ENCODE measurements around the gene SAMMSON. TPM values are rescaled to one million over a fixed set of nuclear protein-coding genes. Genes with fewer than 3 reads are reported as not detected.

SAMMSON gene
- polyA plus RNA-seq, 1 donor (not counting 4 experiments of a cell fraction or from before 2014, with no cell fraction given) = not detected

DNA sequence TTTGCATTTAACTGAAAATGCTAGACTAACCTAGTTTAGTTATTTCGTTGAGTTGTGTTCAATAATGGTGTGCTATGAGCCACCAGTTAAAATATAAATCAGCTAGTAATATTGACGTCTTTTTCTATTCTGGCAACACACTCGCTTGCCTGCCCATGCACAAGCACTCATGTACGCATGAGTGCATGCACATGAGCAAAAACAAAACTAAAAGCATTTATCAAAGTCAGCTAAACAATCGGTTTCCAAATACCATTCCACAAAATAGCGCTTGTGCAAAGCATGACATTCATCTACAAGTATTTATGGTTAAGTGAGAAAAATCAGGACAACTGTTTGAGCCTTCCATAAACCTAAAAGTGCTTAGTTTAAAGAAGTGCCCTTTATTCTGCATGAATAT lies 13.1 kb upstream of the SAMMSON start:
- Histone ChIP-seq H3K4me2 (ENCODE audit: control insufficient read depth, extremely low read depth, insufficient read depth, low read depth, low read length) (no peak overlapping the region), H3K9ac (ENCODE audit: control insufficient read depth, extremely low read depth, insufficient read depth, low read length) (no peak overlapping the region)
- dilution Hi-C loops (cut with MboI; ENCODE audit: extremely low pct_ligation_motif_present, low sequenced_read_pairs) = no loop called here

DNA sequence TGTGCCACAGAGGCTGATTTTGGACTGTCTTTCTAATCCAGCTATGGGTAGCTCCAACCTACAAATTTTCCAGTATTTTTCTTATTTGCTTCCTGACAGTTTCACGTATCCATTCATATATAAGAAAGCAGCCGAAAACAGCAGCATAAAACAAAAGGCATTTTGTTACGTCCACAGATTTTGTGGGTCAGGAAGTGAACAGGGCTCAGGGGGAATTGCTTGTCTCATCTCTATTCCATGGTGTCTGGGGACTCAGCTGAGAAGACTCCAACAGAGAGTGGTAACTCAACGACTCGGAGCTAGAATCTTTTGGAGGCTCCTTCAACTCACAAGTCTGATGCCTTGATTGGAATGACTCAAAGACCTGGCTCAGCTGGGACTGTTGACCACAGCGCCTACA lies 11.7 kb upstream of the SAMMSON start:
- H3K9ac ChIP-seq (ENCODE audit: control insufficient read depth, extremely low read depth, insufficient read depth, low read length) = no peak overlapping the region
- dilution Hi-C loops (cut with MboI; ENCODE audit: extremely low pct_ligation_motif_present, low sequenced_read_pairs) = no loop called here
- H2AFZ ChIP-seq (ENCODE audit: control insufficient read depth, low read length) = no peak overlapping the region
- no peak overlapping the region for H3K4me3 ChIP-seq (ENCODE audit: control insufficient read depth in 2 of 3, extremely low read depth in 1 of 3, insufficient read depth in 2 of 3, low read depth in 1 of 3, low read length in 3 of 3)
- H3K36me3 ChIP-seq (ENCODE audit: control insufficient read depth in 2 of 2, extremely low read depth in 1 of 2, insufficient read depth in 2 of 2, low read length in 2 of 2) = no peaks in the 10 kb centered on the region
- H4K20me1 ChIP-seq (ENCODE audit: control insufficient read depth, extremely low read depth, insufficient read depth, low read length) = no peaks in the 10 kb centered on the region
- DNase-seq (ENCODE audit: low read depth, low spot score) (no peak), FAIRE-seq (no peak)
- no peak for TF ChIP-seq EZH2 (IDR thresholded peaks at IDR 0.05; ENCODE audit: low read length)
- TF ChIP-seq, protein P1, sequence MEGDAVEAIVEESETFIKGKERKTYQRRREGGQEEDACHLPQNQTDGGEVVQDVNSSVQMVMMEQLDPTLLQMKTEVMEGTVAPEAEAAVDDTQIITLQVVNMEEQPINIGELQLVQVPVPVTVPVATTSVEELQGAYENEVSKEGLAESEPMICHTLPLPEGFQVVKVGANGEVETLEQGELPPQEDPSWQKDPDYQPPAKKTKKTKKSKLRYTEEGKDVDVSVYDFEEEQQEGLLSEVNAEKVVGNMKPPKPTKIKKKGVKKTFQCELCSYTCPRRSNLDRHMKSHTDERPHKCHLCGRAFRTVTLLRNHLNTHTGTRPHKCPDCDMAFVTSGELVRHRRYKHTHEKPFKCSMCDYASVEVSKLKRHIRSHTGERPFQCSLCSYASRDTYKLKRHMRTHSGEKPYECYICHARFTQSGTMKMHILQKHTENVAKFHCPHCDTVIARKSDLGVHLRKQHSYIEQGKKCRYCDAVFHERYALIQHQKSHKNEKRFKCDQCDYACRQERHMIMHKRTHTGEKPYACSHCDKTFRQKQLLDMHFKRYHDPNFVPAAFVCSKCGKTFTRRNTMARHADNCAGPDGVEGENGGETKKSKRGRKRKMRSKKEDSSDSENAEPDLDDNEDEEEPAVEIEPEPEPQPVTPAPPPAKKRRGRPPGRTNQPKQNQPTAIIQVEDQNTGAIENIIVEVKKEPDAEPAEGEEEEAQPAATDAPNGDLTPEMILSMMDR (optimal IDR thresholded peaks at IDR 0.05 in 1 of 3, IDR thresholded peaks at IDR 0.05 in 1 of 3, conservative IDR thresholded peaks at IDR 0.05 in 1 of 3; ENCODE audit: extremely low read depth in 1 of 3, insufficient read depth in 2 of 3, low read length in 3 of 3) = no peak
- no peaks in the 10 kb centered on the region for H3K9me3 ChIP-seq (ENCODE audit: control insufficient read depth, low read depth, low read length)
- no peaks in the 10 kb centered on the region for H3K4me1 ChIP-seq (ENCODE audit: control insufficient read depth, extremely low read depth, insufficient read depth, low read length)
- no peaks in the 10 kb centered on the region for H3K27me3 ChIP-seq (ENCODE audit: control insufficient read depth, extremely low read depth, insufficient read depth, low read length)
- no peak overlapping the region for H3K27ac ChIP-seq (ENCODE audit: control insufficient read depth, insufficient read depth, low read length)
- no peaks in the 10 kb centered on the region for H3K9me1 ChIP-seq (ENCODE audit: control insufficient read depth, extremely low read depth, insufficient read depth, low read length)
- H3K4me2 ChIP-seq (ENCODE audit: control insufficient read depth, extremely low read depth, insufficient read depth, low read depth, low read length) = no peak overlapping the region
- no peaks in the 10 kb centered on the region for H3K79me2 ChIP-seq (ENCODE audit: control insufficient read depth, insufficient read depth, low read length)

More for the DNA sequence above, 13.1 kb upstream of the SAMMSON start:
- no peaks in the 10 kb centered on the region for H3K9me1 ChIP-seq (ENCODE audit: control insufficient read depth, extremely low read depth, insufficient read depth, low read length)
- H4K20me1 ChIP-seq (ENCODE audit: control insufficient read depth, extremely low read depth, insufficient read depth, low read length) = no peaks in the 10 kb centered on the region
- H3K4me3 ChIP-seq (ENCODE audit: control insufficient read depth in 2 of 3, extremely low read depth in 1 of 3, insufficient read depth in 2 of 3, low read depth in 1 of 3, low read length in 3 of 3) = no peak overlapping the region
- DNase-seq (ENCODE audit: low read depth, low spot score) (no peak), FAIRE-seq (no peak)
- TF ChIP-seq, protein P1 (optimal IDR thresholded peaks at IDR 0.05 in 1 of 3, IDR thresholded peaks at IDR 0.05 in 1 of 3, conservative IDR thresholded peaks at IDR 0.05 in 1 of 3; ENCODE audit: extremely low read depth in 1 of 3, insufficient read depth in 2 of 3, low read length in 3 of 3) = no peak
- H3K36me3 ChIP-seq (ENCODE audit: control insufficient read depth in 2 of 2, extremely low read depth in 1 of 2, insufficient read depth in 2 of 2, low read length in 2 of 2) = no peaks in the 10 kb centered on the region
- H2AFZ ChIP-seq (ENCODE audit: control insufficient read depth, low read length) = no peak overlapping the region
- H3K79me2 ChIP-seq (ENCODE audit: control insufficient read depth, insufficient read depth, low read length) = no peaks in the 10 kb centered on the region
- no peaks in the 10 kb centered on the region for H3K9me3 ChIP-seq (ENCODE audit: control insufficient read depth, low read depth, low read length)
- no peak overlapping the region for H3K27ac ChIP-seq (ENCODE audit: control insufficient read depth, insufficient read depth, low read length)
- H3K4me1 ChIP-seq (ENCODE audit: control insufficient read depth, extremely low read depth, insufficient read depth, low read length) = no peaks in the 10 kb centered on the region
- H3K27me3 ChIP-seq (ENCODE audit: control insufficient read depth, extremely low read depth, insufficient read depth, low read length) = no peaks in the 10 kb centered on the region

All from keratinocyte (primary cell).